ENCODE measurements around the gene LIM2.
"Not testable (repeated sequence)": the region's sequence is repeated elsewhere in the genome, so short reads cannot be mapped to it uniquely, and the experiment has no call there.

The LIM2 gene

GRCh38 chr19:51387924-51388389 is at the start of gene LIM2:
LIM2 (minus strand) TSS chr19:51387974; CDS start chr19:51387443, 531 bp downstream.
- ATAC-seq = no peak

GRCh38 chr19:51434456-51434855 is 46.7 kb upstream of the LIM2 start:
- ATAC-seq = no peak

- ATAC-seq = peak in 1 of 2 donors; percentile 27
These were observed 45.3 kb upstream of the LIM2 start for GRCh38 chr19:51433043-51433442.

- ATAC-seq = no peak
These were observed 43.4 kb upstream of the LIM2 start for GRCh38 chr19:51431124-51431523.

- no peak for ATAC-seq
These were observed 42.4 kb upstream of the LIM2 start for GRCh38 chr19:51430221-51430620.

- ATAC-seq = no peak
These were observed 39.4 kb upstream of the LIM2 start for GRCh38 chr19:51427201-51427600.

- peak; percentile 70 to 75 for ATAC-seq
These were observed 34.3 kb upstream of the LIM2 start for GRCh38 chr19:51422053-51422448.

GRCh38 chr19:51421229-51422052 is 33.7 kb upstream of the LIM2 start:
- no peak for ATAC-seq

GRCh38 chr19:51420511-51420910 is 32.7 kb upstream of the LIM2 start:
- not testable (repeated sequence) for ATAC-seq

- ATAC-seq = no peak
These were observed 30.9 kb upstream of the LIM2 start for GRCh38 chr19:51418707-51419106.

GRCh38 chr19:51417810-51418157 is 30.0 kb upstream of the LIM2 start:
- ATAC-seq = peak in 1 of 2 donors; percentile 13

- ATAC-seq = peak; percentile 58 to 62
These were observed 29.5 kb upstream of the LIM2 start, which contains the start of gene SIGLEC10 for GRCh38 chr19:51417107-51417809. SIGLEC10 (minus strand) TSS chr19:51417642; CDS start chr19:51417581, 61 bp downstream.

GRCh38 chr19:51416422-51416821 is 28.6 kb upstream of the LIM2 start:
- ATAC-seq = not testable (repeated sequence)

GRCh38 chr19:51415187-51415586 is 27.4 kb upstream of the LIM2 start:
- ATAC-seq = no peak

- no peak for ATAC-seq
These were observed 23.4 kb upstream of the LIM2 start for GRCh38 chr19:51410950-51411748.

- ATAC-seq = peak; percentile 56 to 63
These were observed 19.8 kb upstream of the LIM2 start for GRCh38 chr19:51407511-51408131.

- ATAC-seq = no peak
These were observed 14.3 kb upstream of the LIM2 start for GRCh38 chr19:51402117-51402516.

GRCh38 chr19:51399936-51400335 is 12.2 kb upstream of the LIM2 start:
- not testable (repeated sequence) for ATAC-seq

GRCh38 chr19:51399231-51399630 is 11.5 kb upstream of the LIM2 start:
- no peak for ATAC-seq

- no peak for ATAC-seq
These were observed 10.4 kb upstream of the LIM2 start for GRCh38 chr19:51398096-51398704.

GRCh38 chr19:51397453-51397852 is 9.7 kb upstream of the LIM2 start:
- not testable (repeated sequence) for ATAC-seq

- ATAC-seq = no peak
These were observed 8.4 kb upstream of the LIM2 start for GRCh38 chr19:51396175-51396574.
